HG03378 (cell line): ENCODE measurements around the gene GET4.
A peak's percentile ranks its signal among the peaks of the same experiment; 100 is the strongest.
"Not testable (repeated sequence)": the region's sequence is repeated elsewhere in the genome, so short reads cannot be mapped to it uniquely, and the experiment has no call there.

ENCODE experiments used
- ATAC-seq: cut with Tn5 transposase; IDR thresholded peaks from one replicate; pipeline ENCODE4 v1.9.1; 2021; ENCODE audit warnings: mild to moderate bottlenecking, moderate library complexity; ENCODE audit not compliant: unreplicated experiment

Gene GET4

DNA sequence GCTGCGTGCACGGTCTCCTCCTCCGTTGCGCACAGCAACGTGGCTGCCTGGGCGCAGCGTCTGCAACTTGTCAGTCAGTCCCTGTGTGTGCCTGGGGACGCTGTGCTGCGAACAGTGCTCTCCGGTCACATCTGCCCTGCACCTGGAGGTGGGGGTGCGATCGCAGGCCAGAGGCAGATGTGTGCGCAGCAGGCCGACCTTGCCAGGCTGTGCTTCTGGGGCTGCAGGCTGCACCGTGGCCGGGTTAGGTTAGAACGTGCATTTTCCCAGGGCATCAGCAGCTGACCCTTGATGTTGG lies 8.2 kb upstream of the GET4 start:
- ATAC-seq: no peak

DNA sequence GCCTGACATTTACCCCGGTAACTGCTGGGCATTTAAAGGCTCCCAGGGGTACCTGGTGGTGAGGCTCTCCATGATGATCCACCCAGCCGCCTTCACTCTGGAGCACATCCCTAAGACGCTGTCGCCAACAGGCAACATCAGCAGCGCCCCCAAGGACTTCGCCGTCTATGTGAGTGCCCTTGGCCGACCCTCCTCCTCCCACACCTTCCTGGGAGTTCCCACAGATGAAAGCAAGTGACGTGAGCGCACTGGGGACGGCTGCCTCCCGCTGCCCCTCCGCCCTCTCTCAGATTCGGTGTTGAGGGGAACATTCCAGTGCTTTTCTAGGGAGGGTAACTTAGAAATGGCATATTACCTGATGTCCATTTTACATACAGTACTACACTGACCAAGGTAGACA lies 7.0 kb upstream of the GET4 start:
- no peak for ATAC-seq

DNA sequence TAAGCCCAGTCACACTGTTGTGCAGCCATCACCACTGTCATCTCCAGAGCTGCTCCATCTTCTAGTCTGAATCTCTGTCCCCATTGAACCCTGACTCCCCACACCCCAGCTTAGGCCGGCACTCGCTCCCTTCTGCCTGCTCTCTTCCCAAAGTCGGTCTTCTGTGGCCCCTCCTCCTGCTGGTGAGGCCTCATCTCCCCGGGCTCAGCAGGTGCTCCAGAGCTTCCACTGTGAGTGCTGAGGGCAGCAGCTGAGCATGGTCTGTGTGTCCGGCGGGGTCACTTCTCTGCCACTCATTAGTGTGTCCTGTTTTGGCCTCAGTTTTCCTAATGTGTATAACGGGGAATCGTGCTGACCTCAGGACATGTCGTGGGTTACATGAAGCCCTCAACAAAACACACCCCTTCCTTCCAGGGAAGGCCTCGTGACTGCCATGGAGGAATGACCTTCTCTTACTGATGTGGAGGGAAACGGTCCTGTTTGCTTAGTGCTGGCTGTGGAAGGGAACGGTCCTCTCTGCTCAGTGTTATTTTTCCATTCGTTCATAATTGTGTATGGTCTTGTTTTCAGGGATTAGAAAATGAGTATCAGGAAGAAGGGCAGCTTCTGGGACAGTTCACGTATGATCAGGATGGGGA lies 4.3 kb upstream of the GET4 start:
- no peak for ATAC-seq

GRCh38 chr7:872685-873084 lies 3.7 kb upstream of the GET4 start:
- not testable (repeated sequence) for ATAC-seq

DNA sequence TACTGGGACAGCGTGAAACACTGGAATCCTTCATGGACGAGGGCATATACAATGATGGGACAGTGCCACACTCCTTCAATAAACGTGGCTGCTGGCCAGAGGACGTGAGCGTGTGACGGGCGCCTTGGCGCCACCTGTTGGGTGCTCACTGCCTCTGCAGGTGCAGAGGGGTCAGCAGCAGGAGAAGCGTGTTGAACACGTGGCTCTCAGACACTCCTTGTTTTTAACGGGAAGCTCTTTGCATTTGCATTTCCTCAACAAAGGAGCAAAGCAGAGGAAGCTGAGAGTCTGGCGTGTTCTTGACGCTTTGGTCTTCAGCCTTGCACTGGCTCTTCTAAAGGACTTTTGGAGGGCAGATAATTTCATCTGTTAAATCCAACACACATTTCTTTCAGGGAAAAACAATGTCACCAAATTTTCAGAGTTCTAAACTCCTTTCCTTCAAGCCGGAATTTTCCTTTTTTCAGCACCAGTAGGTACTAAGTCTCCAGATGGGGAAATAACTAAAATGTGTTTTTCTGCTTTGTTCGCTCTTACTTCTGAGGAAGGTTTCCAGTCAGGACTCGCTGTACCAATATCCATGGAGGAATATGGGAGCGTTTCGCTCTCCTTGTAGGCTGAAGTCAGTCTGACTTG lies 2.9 kb upstream of the GET4 start:
- ATAC-seq: no peak

- ATAC-seq: no peak
These were observed 2.2 kb upstream of the GET4 start for GRCh38 chr7:874031-874749.

DNA sequence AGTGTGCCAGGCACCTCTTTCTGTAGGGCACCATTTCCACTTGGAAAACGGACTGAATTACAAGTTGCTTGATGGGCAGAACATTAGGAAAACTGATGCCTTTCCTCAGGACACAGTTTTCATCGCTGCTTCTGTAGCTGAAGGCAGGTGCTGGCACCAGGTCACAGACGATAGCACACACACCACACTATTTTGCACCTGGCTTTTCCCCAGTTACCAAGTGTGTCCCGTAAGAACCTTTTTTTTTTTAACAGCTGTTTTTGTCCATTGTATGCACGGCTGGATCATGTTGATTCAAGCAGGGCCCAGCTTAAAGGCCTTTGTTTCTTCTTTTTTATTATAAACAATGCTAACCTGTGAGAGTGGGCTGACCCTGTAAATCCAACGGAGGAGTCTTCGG lies 1.3 kb upstream of the GET4 start:
- ATAC-seq: no peak

GRCh38 chr7:875476-876076 lies 778 bp upstream of the GET4 start:
- no peak for ATAC-seq

GRCh38 chr7:876972-877311 lies 588 bp downstream of the GET4 start:
- ATAC-seq: peak; percentile 9

GRCh38 chr7:877312-878232 lies 1.2 kb downstream of the GET4 start:
- no peak for ATAC-seq

DNA sequence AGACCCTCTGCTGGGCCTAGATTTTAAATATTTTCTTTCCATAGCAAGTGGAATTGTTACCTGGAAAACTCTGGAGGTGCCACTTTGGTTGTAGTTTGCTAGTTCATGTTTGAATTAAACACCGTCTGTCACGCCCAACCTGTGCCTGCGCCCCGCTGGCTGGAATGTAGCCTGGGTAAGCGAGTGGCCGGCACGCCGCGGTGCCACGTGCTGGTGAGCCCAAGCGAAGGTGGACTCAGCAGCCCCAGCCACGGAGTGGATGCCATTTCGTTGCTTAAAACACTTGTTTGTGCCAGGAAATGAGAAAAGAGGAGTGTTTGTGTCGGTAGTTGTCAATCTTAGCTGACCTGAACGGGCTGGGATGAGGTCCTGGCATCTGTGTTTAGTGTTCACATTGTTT lies 2.7 kb downstream of the GET4 start:
- ATAC-seq: no peak

- no peak for ATAC-seq
These were observed 3.4 kb downstream of the GET4 start for GRCh38 chr7:879706-880105.

DNA sequence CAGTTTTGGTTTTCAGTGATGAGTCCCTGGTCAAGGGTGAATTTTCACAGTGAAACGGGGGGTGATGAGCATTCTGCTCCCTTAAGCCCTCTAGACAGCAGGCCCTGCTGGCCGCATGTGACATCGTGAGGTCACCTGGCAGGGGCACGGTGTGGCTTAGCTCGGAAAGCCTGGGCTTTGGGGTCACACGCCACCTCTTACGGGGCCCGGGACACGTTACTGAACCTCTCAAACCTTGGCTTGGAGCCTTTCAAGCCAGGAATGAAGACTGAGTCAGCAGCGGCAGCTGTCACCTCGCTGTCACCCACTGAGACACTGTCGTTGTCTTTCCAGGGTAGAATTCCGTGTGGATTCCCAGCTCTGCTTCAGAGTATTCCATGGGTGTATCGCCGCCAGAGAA lies 4.1 kb downstream of the GET4 start:
- no peak for ATAC-seq

DNA sequence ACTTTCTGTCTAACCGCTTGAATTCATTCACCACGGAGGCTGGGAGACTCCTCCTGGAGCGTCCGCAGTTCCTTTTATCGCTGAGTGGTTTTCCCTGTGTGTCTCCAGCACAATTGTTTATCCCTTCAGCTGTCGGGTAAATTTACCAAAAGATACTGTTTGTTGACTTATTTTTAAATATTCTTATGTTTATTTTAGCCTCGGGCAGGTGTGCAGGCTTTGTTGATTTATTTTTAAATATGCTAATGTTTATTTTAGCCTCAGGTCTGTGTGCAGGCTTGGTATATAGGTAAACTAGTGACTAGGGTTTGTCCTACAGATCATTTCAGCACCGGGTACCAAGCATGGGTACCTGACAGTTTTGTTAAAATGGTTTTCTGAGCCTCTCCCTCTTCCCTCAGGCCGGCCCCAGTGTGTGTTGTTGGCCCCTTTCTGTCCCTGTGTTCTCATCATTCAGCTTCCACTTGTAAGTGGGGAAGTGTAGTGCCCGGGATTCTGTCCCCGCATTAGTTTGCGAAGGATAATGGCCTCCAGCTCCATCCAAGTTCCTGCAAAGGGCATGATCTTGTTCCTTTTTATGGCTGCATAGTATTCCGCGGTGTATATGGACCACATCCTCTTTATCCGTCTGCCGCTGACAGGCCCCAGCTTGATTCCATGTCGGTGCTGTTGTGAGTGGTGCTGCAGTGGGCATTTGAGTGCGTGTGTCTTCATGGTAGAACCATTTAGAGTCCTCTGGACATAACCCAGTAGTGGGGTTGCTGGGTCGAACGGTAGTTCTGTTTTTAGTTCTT lies 5.3 kb downstream of the GET4 start:
- ATAC-seq: no peak

DNA sequence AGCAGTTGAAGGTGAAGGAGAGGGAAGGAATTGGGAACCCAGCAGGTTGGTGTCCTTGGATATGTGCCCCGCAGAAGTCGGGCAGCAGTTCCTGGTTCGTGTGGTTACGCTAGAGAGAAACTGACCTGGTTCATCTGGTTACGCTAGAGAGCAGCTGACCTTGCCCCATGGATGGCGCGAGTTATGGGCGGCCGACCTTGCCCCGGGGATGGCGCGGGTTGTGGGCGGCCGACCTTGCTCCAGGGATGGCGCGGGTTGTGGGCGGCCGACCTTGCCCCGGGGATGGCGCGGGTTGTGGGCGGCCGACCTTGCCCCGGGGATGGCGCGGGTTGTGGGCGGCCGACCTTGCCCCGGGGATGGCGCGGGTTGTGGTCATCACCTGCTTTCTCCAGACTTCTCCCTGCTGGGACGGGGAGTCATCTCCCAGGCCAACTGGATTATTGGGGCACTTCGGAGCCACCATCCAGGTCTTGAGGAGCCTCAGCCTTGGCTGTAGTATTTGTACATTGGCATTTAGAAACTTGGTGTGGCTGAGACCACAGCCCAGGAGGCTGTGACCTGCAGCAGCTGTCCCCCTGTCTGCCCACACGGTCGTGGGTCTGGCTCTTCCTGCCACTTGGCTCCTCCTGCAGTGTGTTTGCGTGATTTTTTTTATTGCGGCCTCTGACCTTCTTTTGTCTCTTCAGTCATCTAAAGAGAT lies 6.1 kb downstream of the GET4 start:
- no peak for ATAC-seq

- no peak for ATAC-seq
These were observed 7.0 kb downstream of the GET4 start for GRCh38 chr7:883055-884021.

GRCh38 chr7:884191-885003 lies 8.0 kb downstream of the GET4 start:
- no peak for ATAC-seq
